HepG2 (cell line): ENCODE measurements around the gene REEP6. TPM values are rescaled to one million over a fixed set of nuclear protein-coding genes. Genes with fewer than 3 reads are reported as not detected.

Source experiments
- ARNT ChIP-seq: fragments of 450-650 bp; IDR thresholded peaks from 2 replicates; pipeline ENCODE4 v1.6.1; 2017
- ASH2L ChIP-seq: fragments of 300-600, 200-600 bp; sonication (generic); IDR thresholded peaks from 2 replicates; pipeline ENCODE4 v1.7.0; 2017; ENCODE audit warnings: low read depth, mild to moderate bottlenecking, moderate library complexity, mixed read lengths, low read length; ENCODE audit not compliant: insufficient read length
- HMG20A ChIP-seq: IDR thresholded peaks from 2 replicates; pipeline ENCODE4 v1.6.1; 2016; ENCODE audit warnings: borderline replicate concordance
- KDM1A ChIP-seq: IDR thresholded peaks from 2 replicates; pipeline ENCODE4 v1.6.1; 2016; ENCODE audit warnings: missing compliant biosample characterization
- KLF16 ChIP-seq, 2 experiments: sonication (generic) in 1 of 2; formaldehyde crosslinking in 1 of 2; IDR thresholded peaks; 2 replicates each; pipeline versions ENCODE4 v1.6.1 to v1.8.0; 2016 to 2023; ENCODE audit warnings: missing genetic modification reagents in 2 of 2, missing compliant biosample characterization in 1 of 2
- MAF1 ChIP-seq: sonication (generic); formaldehyde crosslinking; IDR thresholded peaks from 2 replicates; pipeline ENCODE4 v1.5.0; 2020; ENCODE audit warnings: missing genetic modification reagents, borderline replicate concordance
- MTF2 ChIP-seq: sonication (generic); formaldehyde crosslinking; IDR thresholded peaks from 2 replicates; pipeline ENCODE4 v1.5.0; 2020; ENCODE audit warnings: missing genetic modification reagents, borderline replicate concordance
- SALL2 ChIP-seq: sonication (generic); formaldehyde crosslinking; IDR thresholded peaks from 2 replicates; pipeline ENCODE4 v1.8.1; 2023; ENCODE audit warnings: mild to moderate bottlenecking, missing genetic modification reagents, inconsistent platforms
- ZBTB38 ChIP-seq: sonication (generic); formaldehyde crosslinking; IDR thresholded peaks from 2 replicates; pipeline ENCODE4 v1.5.1; 2020; ENCODE audit warnings: mild to moderate bottlenecking, missing genetic modification reagents
- ZFP37 ChIP-seq: sonication (generic); formaldehyde crosslinking; IDR thresholded peaks from 2 replicates; pipeline ENCODE4 v1.4.0; 2020; ENCODE audit warnings: missing genetic modification reagents, borderline replicate concordance
- ZNF335 ChIP-seq: sonication (generic); formaldehyde crosslinking; IDR thresholded peaks from 2 replicates; pipeline ENCODE4 v1.4.0; 2020; ENCODE audit warnings: missing genetic modification reagents
- ZNF44 ChIP-seq: sonication (generic); formaldehyde crosslinking; IDR thresholded peaks from 2 replicates; pipeline ENCODE4 v1.5.1; 2020; ENCODE audit warnings: mild to moderate bottlenecking, missing genetic modification reagents
- ZSCAN20 ChIP-seq: sonication (generic); formaldehyde crosslinking; IDR thresholded peaks from 2 replicates; pipeline ENCODE4 v1.4.0; 2020; ENCODE audit warnings: missing genetic modification reagents, mild to moderate bottlenecking, borderline replicate concordance
- polyA plus RNA-seq, 8 experiments: library from polyadenylated mRNA; depleted of rRNA in 3 of 8; stranded (reverse) in 7 of 8; unstranded in 1 of 8; fragments of >200 nt; fragmentation: Illumina TruSeq in 4 of 8; extraction: Trizol in 4 of 8; gene quantifications; 2 replicates each; pipeline versions ENCODE4 v1.2.1 to v1.2.3, GENCODE V29; 2011 to 2016; ENCODE audit warnings: low read depth in 4 of 8, missing spikeins in 1 of 8, mixed read lengths in 1 of 8; ENCODE audit not compliant: insufficient read depth in 1 of 8
- total RNA-seq, 5 experiments: library from RNA; depleted of rRNA; stranded (reverse); fragments of >200 nt; fragmentation: Illumina TruSeq; extraction: Trizol; gene quantifications; 2 replicates each; pipeline ENCODE4 v1.2.3, GENCODE V29; 2016; ENCODE audit warnings: low read depth in 1 of 5
- TF ChIP-seq, protein P1 (sequence below): sonication (generic); formaldehyde crosslinking; IDR thresholded peaks from 2 replicates; pipeline ENCODE4 v1.4.0; 2020; ENCODE audit warnings: missing genetic modification reagents, borderline replicate concordance
- TF ChIP-seq, protein P2 (sequence below): sonication (generic); formaldehyde crosslinking; IDR thresholded peaks from 2 replicates; pipeline ENCODE4 v1.4.0; 2020; ENCODE audit warnings: missing genetic modification reagents
- TF ChIP-seq, protein P3 (sequence below): sonication (generic); formaldehyde crosslinking; IDR thresholded peaks from 2 replicates; pipeline ENCODE4 v1.4.0; 2020; ENCODE audit warnings: missing genetic modification reagents, borderline replicate concordance
- TF ChIP-seq, protein P4 (sequence below): sonication (generic); formaldehyde crosslinking; IDR thresholded peaks from 2 replicates; pipeline ENCODE4 v1.5.1; 2020; ENCODE audit warnings: missing genetic modification reagents, mild to moderate bottlenecking, borderline replicate concordance

The REEP6 gene
- total and polyA plus RNA-seq, 2 of the 13 experiments (the other 11 are each of a cell fraction or from before 2014, with no cell fraction given), result 10.0 to 28.8 TPM

DNA sequence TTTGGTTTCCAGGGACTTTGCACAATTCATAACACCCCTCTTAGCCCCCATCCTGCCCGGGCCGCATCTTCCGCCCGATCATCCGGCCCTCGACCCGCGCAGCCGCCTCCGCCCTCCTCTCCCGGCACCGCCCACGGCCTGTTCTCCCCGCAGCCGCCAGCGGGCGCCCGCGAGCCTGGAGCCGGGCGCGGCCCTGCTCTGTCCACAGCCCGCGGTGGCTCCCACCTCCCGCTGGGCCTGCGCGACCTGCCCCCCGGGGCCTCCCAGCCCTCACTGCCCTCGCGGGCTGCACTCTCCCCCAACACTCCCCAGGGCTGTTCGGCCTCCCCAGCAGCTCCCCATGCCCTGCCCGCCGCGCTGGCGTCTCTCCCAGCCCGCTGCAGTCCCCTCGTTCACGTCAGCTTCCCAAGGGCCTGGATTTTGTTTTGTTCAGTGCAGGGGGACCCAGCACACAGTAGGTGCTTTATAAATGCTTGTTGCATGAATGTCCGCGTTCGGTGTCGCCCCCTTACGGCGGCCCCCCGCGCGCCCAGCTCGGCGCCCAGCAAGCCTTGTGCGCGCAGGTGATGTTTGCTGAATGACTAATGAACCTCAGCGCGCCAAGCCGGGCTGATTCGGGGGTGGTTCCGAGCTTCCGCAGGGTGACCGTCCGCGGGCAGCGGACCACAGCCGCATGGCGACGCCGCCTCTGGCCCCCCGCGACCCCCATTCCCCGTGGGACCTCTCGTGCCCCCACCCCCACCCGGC lies 45.6 kb upstream of the REEP6 start (continued):
- TF ChIP-seq, protein P1, sequence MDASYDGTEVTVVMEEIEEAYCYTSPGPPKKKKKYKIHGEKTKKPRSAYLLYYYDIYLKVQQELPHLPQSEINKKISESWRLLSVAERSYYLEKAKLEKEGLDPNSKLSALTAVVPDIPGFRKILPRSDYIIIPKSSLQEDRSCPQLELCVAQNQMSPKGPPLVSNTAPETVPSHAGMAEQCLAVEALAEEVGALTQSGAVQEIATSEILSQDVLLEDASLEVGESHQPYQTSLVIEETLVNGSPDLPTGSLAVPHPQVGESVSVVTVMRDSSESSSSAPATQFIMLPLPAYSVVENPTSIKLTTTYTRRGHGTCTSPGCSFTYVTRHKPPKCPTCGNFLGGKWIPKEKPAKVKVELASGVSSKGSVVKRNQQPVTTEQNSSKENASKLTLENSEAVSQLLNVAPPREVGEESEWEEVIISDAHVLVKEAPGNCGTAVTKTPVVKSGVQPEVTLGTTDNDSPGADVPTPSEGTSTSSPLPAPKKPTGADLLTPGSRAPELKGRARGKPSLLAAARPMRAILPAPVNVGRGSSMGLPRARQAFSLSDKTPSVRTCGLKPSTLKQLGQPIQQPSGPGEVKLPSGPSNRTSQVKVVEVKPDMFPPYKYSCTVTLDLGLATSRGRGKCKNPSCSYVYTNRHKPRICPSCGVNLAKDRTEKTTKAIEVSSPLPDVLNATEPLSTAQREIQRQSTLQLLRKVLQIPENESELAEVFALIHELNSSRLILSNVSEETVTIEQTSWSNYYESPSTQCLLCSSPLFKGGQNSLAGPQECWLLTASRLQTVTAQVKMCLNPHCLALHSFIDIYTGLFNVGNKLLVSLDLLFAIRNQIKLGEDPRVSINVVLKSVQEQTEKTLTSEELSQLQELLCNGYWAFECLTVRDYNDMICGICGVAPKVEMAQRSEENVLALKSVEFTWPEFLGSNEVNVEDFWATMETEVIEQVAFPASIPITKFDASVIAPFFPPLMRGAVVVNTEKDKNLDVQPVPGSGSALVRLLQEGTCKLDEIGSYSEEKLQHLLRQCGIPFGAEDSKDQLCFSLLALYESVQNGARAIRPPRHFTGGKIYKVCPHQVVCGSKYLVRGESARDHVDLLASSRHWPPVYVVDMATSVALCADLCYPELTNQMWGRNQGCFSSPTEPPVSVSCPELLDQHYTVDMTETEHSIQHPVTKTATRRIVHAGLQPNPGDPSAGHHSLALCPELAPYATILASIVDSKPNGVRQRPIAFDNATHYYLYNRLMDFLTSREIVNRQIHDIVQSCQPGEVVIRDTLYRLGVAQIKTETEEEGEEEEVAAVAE (CRISPR knock-in tag), result no peak
- TF ChIP-seq, protein P2, sequence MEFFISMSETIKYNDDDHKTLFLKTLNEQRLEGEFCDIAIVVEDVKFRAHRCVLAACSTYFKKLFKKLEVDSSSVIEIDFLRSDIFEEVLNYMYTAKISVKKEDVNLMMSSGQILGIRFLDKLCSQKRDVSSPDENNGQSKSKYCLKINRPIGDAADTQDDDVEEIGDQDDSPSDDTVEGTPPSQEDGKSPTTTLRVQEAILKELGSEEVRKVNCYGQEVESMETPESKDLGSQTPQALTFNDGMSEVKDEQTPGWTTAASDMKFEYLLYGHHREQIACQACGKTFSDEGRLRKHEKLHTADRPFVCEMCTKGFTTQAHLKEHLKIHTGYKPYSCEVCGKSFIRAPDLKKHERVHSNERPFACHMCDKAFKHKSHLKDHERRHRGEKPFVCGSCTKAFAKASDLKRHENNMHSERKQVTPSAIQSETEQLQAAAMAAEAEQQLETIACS, result peak; percentile 69; the same call in 1 of the 2 replicates
- TF ChIP-seq ASH2L, result peak; percentile 19
- TF ChIP-seq, protein P3, sequence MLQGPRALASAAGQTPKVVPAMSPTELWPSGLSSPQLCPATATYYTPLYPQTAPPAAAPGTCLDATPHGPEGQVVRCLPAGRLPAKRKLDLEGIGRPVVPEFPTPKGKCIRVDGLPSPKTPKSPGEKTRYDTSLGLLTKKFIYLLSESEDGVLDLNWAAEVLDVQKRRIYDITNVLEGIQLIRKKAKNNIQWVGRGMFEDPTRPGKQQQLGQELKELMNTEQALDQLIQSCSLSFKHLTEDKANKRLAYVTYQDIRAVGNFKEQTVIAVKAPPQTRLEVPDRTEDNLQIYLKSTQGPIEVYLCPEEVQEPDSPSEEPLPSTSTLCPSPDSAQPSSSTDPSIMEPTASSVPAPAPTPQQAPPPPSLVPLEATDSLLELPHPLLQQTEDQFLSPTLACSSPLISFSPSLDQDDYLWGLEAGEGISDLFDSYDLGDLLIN (CRISPR knock-in tag), result no peak
- TF ChIP-seq ZNF44 (CRISPR knock-in tag), result no peak
- TF ChIP-seq ZSCAN20, result no peak
- TF ChIP-seq, protein P4, sequence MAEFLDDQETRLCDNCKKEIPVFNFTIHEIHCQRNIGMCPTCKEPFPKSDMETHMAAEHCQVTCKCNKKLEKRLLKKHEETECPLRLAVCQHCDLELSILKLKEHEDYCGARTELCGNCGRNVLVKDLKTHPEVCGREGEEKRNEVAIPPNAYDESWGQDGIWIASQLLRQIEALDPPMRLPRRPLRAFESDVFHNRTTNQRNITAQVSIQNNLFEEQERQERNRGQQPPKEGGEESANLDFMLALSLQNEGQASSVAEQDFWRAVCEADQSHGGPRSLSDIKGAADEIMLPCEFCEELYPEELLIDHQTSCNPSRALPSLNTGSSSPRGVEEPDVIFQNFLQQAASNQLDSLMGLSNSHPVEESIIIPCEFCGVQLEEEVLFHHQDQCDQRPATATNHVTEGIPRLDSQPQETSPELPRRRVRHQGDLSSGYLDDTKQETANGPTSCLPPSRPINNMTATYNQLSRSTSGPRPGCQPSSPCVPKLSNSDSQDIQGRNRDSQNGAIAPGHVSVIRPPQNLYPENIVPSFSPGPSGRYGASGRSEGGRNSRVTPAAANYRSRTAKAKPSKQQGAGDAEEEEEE (CRISPR knock-in tag), result no peak
- no peak for TF ChIP-seq ZFP37 (CRISPR knock-in tag)
- TF ChIP-seq HMG20A, result no peak
- TF ChIP-seq MTF2, result peak; percentile 74
- peak; percentile 71 for TF ChIP-seq KDM1A (CRISPR knock-in tag)
- TF ChIP-seq SALL2, result 0 out of 2 replicates have a peak, but pooled peaks have one; percentile 38
- TF ChIP-seq ARNT, result no peak
- no peak for TF ChIP-seq ZNF335 (CRISPR knock-in tag)
- TF ChIP-seq MAF1 (CRISPR knock-in tag), result no peak
- peak; percentile 69; the same call in 1 of the 2 replicates for TF ChIP-seq ZBTB38 (CRISPR knock-in tag)
- peak in 1 of 2 experiments; percentile 73; a peak in 1 of 4 replicates for TF ChIP-seq KLF16 (CRISPR knock-in tag; IDR thresholded peaks at IDR 0.05)
